Ovary (tissue), 3 donors: ENCODE data around the gene LIN52.

Experiments
- CTCF ChIP-seq, 3 donors: fragments of 450-650 bp in 2 of 3; fragments of 200-600 bp in 1 of 3; IDR thresholded peaks; one replicate each; pipeline versions ENCODE4 v1.5.1 to v1.8.0; 2016 to 2022; ENCODE audit warnings: antibody characterized with exemption in 3 of 3, mild to moderate bottlenecking in 1 of 3
- EP300 ChIP-seq: sonication (generic); formaldehyde crosslinking; IDR thresholded peaks from one replicate; pipeline ENCODE4 v1.6.1; 2017; ENCODE audit warnings: antibody characterized with exemption
- donor health status: DM: no; HTN: no; CAD: no.

GRCh38 chr14:74213907-74214803, 129.4 kb downstream of the LIN52 start:
- TF ChIP-seq CTCF (IDR thresholded peaks at IDR 0.05), result no peak
- TF ChIP-seq EP300, result no peak
